Left lung (tissue), 10 donors: ENCODE measurements around the gene HPS6. TPM values are rescaled to one million over a fixed set of nuclear protein-coding genes. Genes with fewer than 3 reads are reported as not detected.

ENCODE experiments used
- ATAC-seq: fragments of 200-7000 bp; cut with Tn5 transposase; one replicate; pipeline ENCODE4 v1.9.1; 2020; ENCODE audit warnings: moderate library complexity
- DNase-seq, 4 donors: peaks; one replicate each; pipeline ENCODE4 v3.0.0-alpha.2; 2013 to 2020
- H3K27ac ChIP-seq, 2 donors: fragments of 200-600 bp; sonication (generic) in 1 of 2; one replicate each; pipeline versions ENCODE4 v1.5.0 to v1.8.0; 2020 to 2021
- H3K27me3 ChIP-seq, 2 donors: fragments of 200-600 bp; sonication (generic) in 1 of 2; one replicate each; pipeline versions ENCODE4 v1.5.0 to v1.8.0; 2020 to 2021
- H3K36me3 ChIP-seq, 2 donors: fragments of 200-600 bp; sonication (generic) in 1 of 2; one replicate each; pipeline versions ENCODE4 v1.5.0 to v1.8.0; 2020 to 2021
- H3K4me1 ChIP-seq, 2 donors: fragments of 200-600 bp; one replicate each; pipeline ENCODE4 v1.8.0; 2021
- H3K4me3 ChIP-seq, 2 donors: fragments of 200-600 bp; sonication (generic) in 1 of 2; one replicate each; pipeline versions ENCODE4 v1.5.0 to v1.8.0; 2020 to 2021; ENCODE audit warnings: mild to moderate bottlenecking in 1 of 2
- H3K9me3 ChIP-seq, 2 donors: fragments of 200-600 bp; sonication (generic) in 1 of 2; one replicate each; pipeline versions ENCODE4 v1.5.0 to v1.8.0; 2020 to 2021
- CTCF ChIP-seq, 2 donors: fragments of 200-600 bp; sonication (generic) in 1 of 2; IDR thresholded peaks; one replicate each; pipeline versions ENCODE4 v1.5.0 to v1.8.0; 2021; ENCODE audit warnings: antibody characterized with exemption in 2 of 2
- intact Hi-C, 2 donors: fragments of 100-400 bp; cut with DNase I; formaldehyde crosslinking; loops; one replicate each; pipeline versions ENCODE4 v1.11.2 to v1.14.2; 2022
- polyA plus RNA-seq, 6 donors: library from polyadenylated mRNA; unstranded; fragments of 120-200 nt; gene quantifications; one replicate each; pipeline ENCODE4 v1.2.1, GENCODE V29; 2013; ENCODE audit not compliant: insufficient read length in 6 of 6
- total RNA-seq, 2 donors: library from RNA; stranded (reverse); fragmentation: NEBNext Ultra II Directional; extraction: Animal tissue kit (Norgen Biotek cat#: 25700); gene quantifications; one replicate each; pipeline ENCODE4 v1.2.1, GENCODE V29; 2021
- donor health status: DM: no; HTN: yes; CAD: no.
- donor health status: DM: no; HTN: no; CAD: no.

Gene HPS6
- total and polyA plus RNA-seq, 8 donors = 7.6 to 21.0 (median 11.7) TPM

- intact Hi-C loops = no loop called here
Measured at GRCh38 chr10:102059987-102060386, 5.2 kb upstream of the HPS6 start.

GRCh38 chr10:102064503-102064867 is 664 bp upstream of the HPS6 start:
- H3K4me1 ChIP-seq = peaks cover 20 to 46% of the 10 kb centered on the region in 2 donors
- peak overlapping the region; percentile 88 to 94 for H3K27ac ChIP-seq
- no peak for TF ChIP-seq CTCF (IDR thresholded peaks at IDR 0.05)
- no peaks in the 10 kb centered on the region for H3K27me3 ChIP-seq
- intact Hi-C loops = no loop called here
- no peak for DNase-seq
- H3K4me3 ChIP-seq = peak overlapping the region; percentile 84 to 99
- H3K9me3 ChIP-seq = no peaks in the 10 kb centered on the region
- H3K36me3 ChIP-seq = peaks cover 0 to 21% of the 10 kb centered on the region in 2 donors
- no peak for ATAC-seq

More at GRCh38 chr10:102059987-102060386, 5.2 kb upstream of the HPS6 start:
- H3K27me3 ChIP-seq = no peaks in the 10 kb centered on the region
- H3K27ac ChIP-seq = no peak overlapping the region
- TF ChIP-seq CTCF (IDR thresholded peaks at IDR 0.05) = no peak
- no peaks in the 10 kb centered on the region for H3K36me3 ChIP-seq
- H3K4me3 ChIP-seq = no peak overlapping the region
- H3K4me1 ChIP-seq = peaks cover 0 to 18% of the 10 kb centered on the region in 2 donors
- ATAC-seq (no peak), DNase-seq (no peak)
- H3K9me3 ChIP-seq = no peaks in the 10 kb centered on the region

GRCh38 chr10:102065561-102066398 is 631 bp downstream of the HPS6 start:
- DNase-seq (peak in 3 of 4 donors; percentile 15 to 89 (median 38)), ATAC-seq (peak; percentile 58)
- H3K36me3 ChIP-seq = peaks cover 0 to 21% of the 10 kb centered on the region in 2 donors
- H3K4me3 ChIP-seq = peak overlapping the region; percentile 84 to 99
- H3K4me1 ChIP-seq = peaks cover 20 to 47% of the 10 kb centered on the region in 2 donors
- intact Hi-C loops = no loop called here
- no peaks in the 10 kb centered on the region for H3K9me3 ChIP-seq
- no peak for TF ChIP-seq CTCF (IDR thresholded peaks at IDR 0.05)
- peak overlapping the region; percentile 88 to 94 for H3K27ac ChIP-seq
- no peaks in the 10 kb centered on the region for H3K27me3 ChIP-seq

GRCh38 chr10:102066399-102067088 is 1.4 kb downstream of the HPS6 start:
- no peak for TF ChIP-seq CTCF (IDR thresholded peaks at IDR 0.05)
- H3K4me3 ChIP-seq = peak overlapping the region; percentile 84 to 99
- H3K27me3 ChIP-seq = no peaks in the 10 kb centered on the region
- H3K4me1 ChIP-seq = peaks cover 20 to 47% of the 10 kb centered on the region in 2 donors
- intact Hi-C loops = no loop called here
- DNase-seq = no peak
- H3K9me3 ChIP-seq = no peaks in the 10 kb centered on the region
- peaks cover 0 to 21% of the 10 kb centered on the region in 2 donors for H3K36me3 ChIP-seq
- no peak for ATAC-seq
- H3K27ac ChIP-seq = peak overlapping the region in 1 of 2 donors; percentile 94
